H9 (cell line): ENCODE results near the gene AHNAK2. TPM values are rescaled to one million over a fixed set of nuclear protein-coding genes. Genes with fewer than 3 reads are reported as not detected.
A peak's percentile ranks its signal among the peaks of the same experiment; 100 is the strongest.

Experiments used
- DNase-seq: peaks from one replicate; pipeline ENCODE4 v3.0.0-alpha.2; 2017
- H2AFZ ChIP-seq: one replicate; pipeline ENCODE4 v1.6.1; 2013; ENCODE audit warnings: mild to moderate bottlenecking, low read length, control low read depth, moderate library complexity
- H2AK5ac ChIP-seq: 2 replicates; pipeline ENCODE4 v1.6.1; 2013; ENCODE audit warnings: low read length, control low read depth, mixed read lengths; ENCODE audit not compliant: insufficient read length
- H2BK120ac ChIP-seq: one replicate; pipeline ENCODE4 v1.6.1; 2013; ENCODE audit warnings: low read depth, mild to moderate bottlenecking, low read length, control low read depth, inconsistent platforms; ENCODE audit not compliant: poor library complexity, severe bottlenecking
- H2BK12ac ChIP-seq: 2 replicates; pipeline ENCODE4 v1.6.1; 2013; ENCODE audit warnings: low read length, control low read depth, mixed read lengths, low read depth; ENCODE audit not compliant: insufficient read length
- H2BK15ac ChIP-seq: 2 replicates; pipeline ENCODE4 v1.6.1; 2013; ENCODE audit warnings: low read depth, low read length, control low read depth
- H2BK20ac ChIP-seq: one replicate; pipeline ENCODE4 v1.6.1; 2013; ENCODE audit warnings: low read depth, mild to moderate bottlenecking, low read length, control low read depth, inconsistent platforms; ENCODE audit not compliant: poor library complexity, severe bottlenecking
- H2BK5ac ChIP-seq: 2 replicates; pipeline ENCODE4 v1.6.1; 2013; ENCODE audit warnings: low read length, control low read depth, mixed read lengths; ENCODE audit not compliant: insufficient read length
- H3K14ac ChIP-seq: 2 replicates; pipeline ENCODE4 v1.6.1; 2013; ENCODE audit warnings: low read length, control low read depth; ENCODE audit not compliant: insufficient read depth
- H3K18ac ChIP-seq: 2 replicates; pipeline ENCODE4 v1.6.1; 2013; ENCODE audit warnings: low read depth, mild to moderate bottlenecking, mixed read lengths, low read length, control low read depth; ENCODE audit not compliant: insufficient read length
- H3K23ac ChIP-seq: 2 replicates; pipeline ENCODE4 v1.6.1; 2013; ENCODE audit warnings: low read length, control low read depth, mixed read lengths, low read depth; ENCODE audit not compliant: insufficient read length
- H3K23me2 ChIP-seq: 2 replicates; pipeline ENCODE4 v1.6.1; 2013; ENCODE audit warnings: low read depth, mild to moderate bottlenecking, mixed read lengths, low read length, control low read depth; ENCODE audit not compliant: insufficient read length, poor library complexity, severe bottlenecking
- H3K27ac ChIP-seq: 2 replicates; pipeline ENCODE4 v1.5.1; 2013; ENCODE audit warnings: low read length, control low read depth, mixed read lengths, low read depth; ENCODE audit not compliant: insufficient read length
- H3K27me3 ChIP-seq: 2 replicates; pipeline ENCODE4 v1.6.1; 2013; ENCODE audit warnings: low read length, control low read depth, inconsistent platforms; ENCODE audit not compliant: insufficient read depth
- H3K4ac ChIP-seq: 2 replicates; pipeline ENCODE4 v1.6.1; 2013; ENCODE audit warnings: low read depth, mild to moderate bottlenecking, control low read depth, inconsistent platforms, low read length, moderate library complexity
- H3K4me1 ChIP-seq: 2 replicates; pipeline ENCODE4 v1.6.1; 2013; ENCODE audit warnings: low read length, control low read depth, inconsistent platforms; ENCODE audit not compliant: insufficient read depth
- H3K4me2 ChIP-seq: 2 replicates; pipeline ENCODE4 v1.6.1; 2013; ENCODE audit warnings: low read length, control low read depth, mixed read lengths; ENCODE audit not compliant: insufficient read length, insufficient read depth
- H3K56ac ChIP-seq: 2 replicates; pipeline ENCODE4 v1.6.1; 2013; ENCODE audit warnings: low read depth, mild to moderate bottlenecking, mixed read lengths, low read length, control low read depth; ENCODE audit not compliant: insufficient read length
- H3K79me1 ChIP-seq: 2 replicates; pipeline ENCODE4 v1.6.1; 2013; ENCODE audit warnings: low read depth, mild to moderate bottlenecking, moderate library complexity, low read length, control low read depth, inconsistent platforms; ENCODE audit not compliant: insufficient read depth, poor library complexity, severe bottlenecking
- H3K79me2 ChIP-seq: 2 replicates; pipeline ENCODE4 v1.6.1; 2013; ENCODE audit warnings: low read length, control low read depth, inconsistent platforms; ENCODE audit not compliant: insufficient read depth
- H3K9ac ChIP-seq: 2 replicates; pipeline ENCODE4 v1.6.1; 2013; ENCODE audit warnings: low read length, control low read depth, mixed read lengths; ENCODE audit not compliant: insufficient read length; ENCODE audit errors: extremely low read depth
- H3K9me3 ChIP-seq: one replicate; pipeline ENCODE4 v1.6.1; 2013; ENCODE audit warnings: low read depth, low read length, inconsistent platforms; ENCODE audit not compliant: control insufficient read depth
- H3T11ph ChIP-seq: one replicate; pipeline ENCODE4 v1.6.1; 2013; ENCODE audit warnings: mild to moderate bottlenecking, low read length, control low read depth, inconsistent platforms
- H4K20me1 ChIP-seq: one replicate; pipeline ENCODE4 v1.6.1; 2013; ENCODE audit not compliant: control insufficient read depth, insufficient read length, insufficient read depth
- H4K5ac ChIP-seq: 2 replicates; pipeline ENCODE4 v1.6.1; 2013; ENCODE audit warnings: low read depth, mild to moderate bottlenecking, mixed read lengths, low read length, control low read depth; ENCODE audit not compliant: insufficient read length
- H4K8ac ChIP-seq: replicated peaks from 2 replicates; pipeline ENCODE4 v1.6.1; 2013; ENCODE audit warnings: low read length, control low read depth, mixed read lengths, low read depth; ENCODE audit not compliant: insufficient read length
- H4K91ac ChIP-seq: 2 replicates; pipeline ENCODE4 v1.6.1; 2013; ENCODE audit warnings: low read depth, mild to moderate bottlenecking, moderate library complexity, mixed read lengths, low read length, control low read depth; ENCODE audit not compliant: insufficient read length
- H3K27ac Mint-ChIP-seq, 3 experiments: 2 replicates in 2 of 3; 3 replicates in 1 of 3; pipeline ENCODE4 v1.8.0; 2020 to 2021; ENCODE audit warnings: mixed read lengths in 3 of 3, mild to moderate bottlenecking in 1 of 3, moderate library complexity in 1 of 3
- H3K27me3 Mint-ChIP-seq: 2 replicates; pipeline ENCODE4 v1.8.0; 2021; ENCODE audit warnings: low read depth, mild to moderate bottlenecking, moderate library complexity, mixed read lengths
- H3K36me3 Mint-ChIP-seq, 3 experiments: 2 replicates in 2 of 3; 3 replicates in 1 of 3; pipeline ENCODE4 v1.8.0; 2020 to 2021; ENCODE audit warnings: low read depth in 3 of 3, mixed read lengths in 3 of 3; ENCODE audit not compliant: insufficient read depth in 1 of 3
- H3K4me1 Mint-ChIP-seq, 2 experiments: 2 replicates each; pipeline ENCODE4 v1.8.0; 2020; ENCODE audit warnings: mixed read lengths in 2 of 2
- H3K4me3 Mint-ChIP-seq, 2 experiments: 2 replicates in 1 of 2; 3 replicates in 1 of 2; pipeline ENCODE4 v1.8.0; 2020 to 2021; ENCODE audit warnings: mild to moderate bottlenecking in 2 of 2, mixed read lengths in 2 of 2, moderate library complexity in 1 of 2
- H3K9me3 Mint-ChIP-seq, 2 experiments: 2 replicates in 1 of 2; 3 replicates in 1 of 2; pipeline ENCODE4 v1.8.0; 2020; ENCODE audit warnings: mild to moderate bottlenecking in 2 of 2, mixed read lengths in 2 of 2, moderate library complexity in 1 of 2
- whole genome bisulfite sequencing: extraction: QIAGEN DNeasy Blood & Tissue Kit; methylation state at CpG from one replicate; pipeline ENCODE4 v1.1.7; 2013; ENCODE audit warnings: missing lambda C conversion rate, low lambda C conversion rate, mixed read lengths; ENCODE audit not compliant: insufficient read length; ENCODE audit errors: extremely low coverage; 5-methylcytosine and 5-hydroxymethylcytosine counted together
- total RNA-seq: library from RNA; stranded (reverse); gene quantifications from 2 replicates; pipeline ENCODE4 v1.2.1, GENCODE V29; 2021
- TF ChIP-seq, protein P1 (sequence below): fragments of 200-600 bp; sonication (generic); conservative IDR thresholded peaks from 3 replicates; pipeline ENCODE4 v1.8.0; 2021; ENCODE audit warnings: antibody characterized with exemption, mild to moderate bottlenecking

Gene AHNAK2
- total RNA-seq, 1 experiment from 2014 or later, result 2.8 TPM

DNA sequence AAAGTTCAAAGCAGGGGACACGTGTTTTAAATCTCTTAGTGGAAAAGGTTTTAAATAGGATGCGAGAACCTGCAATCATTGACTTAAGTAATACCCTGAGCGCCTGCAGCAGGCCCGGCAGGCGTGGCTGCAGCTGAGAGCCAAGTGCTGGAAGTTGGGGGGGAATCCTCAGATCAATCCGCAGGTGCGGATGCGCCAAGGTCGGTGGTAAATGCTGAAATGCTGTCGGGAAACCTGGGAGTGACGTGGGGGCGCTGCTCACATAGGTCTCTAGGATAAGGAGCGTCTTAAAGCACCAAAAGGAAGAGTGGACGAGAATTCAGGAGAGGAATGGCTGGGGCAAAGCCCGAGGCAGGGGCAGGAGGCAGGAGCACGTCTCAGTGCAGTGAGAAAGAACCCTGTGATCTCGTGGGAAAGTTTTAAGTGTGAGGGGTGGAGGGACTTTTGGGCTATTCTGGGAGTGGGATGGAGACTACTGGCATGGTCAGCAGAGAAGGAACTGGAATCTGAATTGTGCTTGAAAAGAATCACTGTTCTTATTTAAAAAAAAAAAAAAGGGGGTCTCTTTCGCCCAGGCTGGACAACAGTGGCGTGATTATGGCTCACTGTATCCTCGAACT lies 43.6 kb upstream of the AHNAK2 start:
- H3K79me2 ChIP-seq, result peaks cover 31% of the 10 kb centered on the region
- no peak overlapping the region for H2BK20ac ChIP-seq
- Mint-ChIP-seq H3K27ac (peak overlapping the region; percentile 78 to 94 (median 92); a peak in 6 of 7 replicates), H3K36me3 (peaks cover 7 to 17% (median 13%) of the 10 kb centered on the region in 3 experiments; a peak in 6 of 7 replicates), H3K4me3 (peak overlapping the region; percentile 81 to 94), H3K4me1 (peaks cover 42 to 48% of the 10 kb centered on the region in 2 experiments), H3K9me3 (peaks cover 0 to 5% of the 10 kb centered on the region in 2 experiments; a peak in 2 of 5 replicates), H3K27me3 (peaks cover 7% of the 10 kb centered on the region)
- H3K27me3 ChIP-seq, result no peaks in the 10 kb centered on the region
- peak overlapping the region; percentile 44 for H3K9ac ChIP-seq
- H3K14ac ChIP-seq, result peak overlapping the region; percentile 37; the same call in 1 of the 2 replicates
- no peak overlapping the region for H2BK5ac ChIP-seq
- no peak overlapping the region for H3K23ac ChIP-seq
- no peaks in the 10 kb centered on the region for H4K20me1 ChIP-seq
- no peak overlapping the region for H4K91ac ChIP-seq
- H2BK12ac ChIP-seq, result no peak overlapping the region
- no peak overlapping the region for H2AK5ac ChIP-seq
- no peak overlapping the region for H4K8ac ChIP-seq
- peaks cover 13% of the 10 kb centered on the region for H3K79me1 ChIP-seq
- H3T11ph ChIP-seq, result no peak overlapping the region
- peak overlapping the region; percentile 83 for H3K4me2 ChIP-seq
- H3K56ac ChIP-seq, result no peak overlapping the region
- H3K9me3 ChIP-seq, result no peaks in the 10 kb centered on the region
- no peak overlapping the region for H4K5ac ChIP-seq
- H3K4ac ChIP-seq, result no peak overlapping the region
- H3K23me2 ChIP-seq, result peaks cover 13% of the 10 kb centered on the region
- no peak overlapping the region for H2AFZ ChIP-seq
- no peak overlapping the region for H2BK120ac ChIP-seq
- H3K18ac ChIP-seq, result peak overlapping the region; percentile 16
- no peak overlapping the region for H2BK15ac ChIP-seq
- no CpG with 5 or more reads among the region's 20 CpGs for WGBS
- TF ChIP-seq, protein P1, sequence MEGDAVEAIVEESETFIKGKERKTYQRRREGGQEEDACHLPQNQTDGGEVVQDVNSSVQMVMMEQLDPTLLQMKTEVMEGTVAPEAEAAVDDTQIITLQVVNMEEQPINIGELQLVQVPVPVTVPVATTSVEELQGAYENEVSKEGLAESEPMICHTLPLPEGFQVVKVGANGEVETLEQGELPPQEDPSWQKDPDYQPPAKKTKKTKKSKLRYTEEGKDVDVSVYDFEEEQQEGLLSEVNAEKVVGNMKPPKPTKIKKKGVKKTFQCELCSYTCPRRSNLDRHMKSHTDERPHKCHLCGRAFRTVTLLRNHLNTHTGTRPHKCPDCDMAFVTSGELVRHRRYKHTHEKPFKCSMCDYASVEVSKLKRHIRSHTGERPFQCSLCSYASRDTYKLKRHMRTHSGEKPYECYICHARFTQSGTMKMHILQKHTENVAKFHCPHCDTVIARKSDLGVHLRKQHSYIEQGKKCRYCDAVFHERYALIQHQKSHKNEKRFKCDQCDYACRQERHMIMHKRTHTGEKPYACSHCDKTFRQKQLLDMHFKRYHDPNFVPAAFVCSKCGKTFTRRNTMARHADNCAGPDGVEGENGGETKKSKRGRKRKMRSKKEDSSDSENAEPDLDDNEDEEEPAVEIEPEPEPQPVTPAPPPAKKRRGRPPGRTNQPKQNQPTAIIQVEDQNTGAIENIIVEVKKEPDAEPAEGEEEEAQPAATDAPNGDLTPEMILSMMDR, result peak; percentile 8; the same call in 2 of the 3 replicates
- DNase-seq, result peak; percentile 62
- no peak overlapping the region for H3K27ac ChIP-seq
- peaks cover 5% of the 10 kb centered on the region; the same call in 1 of the 2 replicates for H3K4me1 ChIP-seq
